Skin of body (tissue), 2 donors: Measurements from ENCODE around the gene SFRP4. TPM values are rescaled to one million over a fixed set of nuclear protein-coding genes. Genes with fewer than 3 reads are reported as not detected.
"Not testable (repeated sequence)": the region's sequence is repeated elsewhere in the genome, so short reads cannot be mapped to it uniquely, and the experiment has no call there.

Source experiments
- DNase-seq: peaks from one replicate; lab custom pipeline; 2025; lab: John Stamatoyannopoulos, UW
- total RNA-seq: library from RNA; depleted of rRNA; stranded (reverse); fragments of >200 nt; gene quantifications from one replicate; pipeline ENCODE4 v1.2.3, GENCODE V29; 2014

The SFRP4 gene
- 5.0 TPM for total RNA-seq

- peak; percentile 79 for DNase-seq
These were observed at the start of gene SFRP4 for GRCh38 chr7:37916673-37917660. TSS of gene SFRP4 (minus strand) at chr7:37916817. CDS start at chr7:37916537, 280 bp downstream.

- DNase-seq: no peak
These were observed 47.6 kb upstream of the SFRP4 start for GRCh38 chr7:37964196-37964595.

- DNase-seq: no peak
These were observed 44.6 kb upstream of the SFRP4 start for GRCh38 chr7:37961251-37961650.

- DNase-seq: no peak
These were observed 43.9 kb upstream of the SFRP4 start for GRCh38 chr7:37960483-37960882.

- no peak for DNase-seq
These were observed 40.8 kb upstream of the SFRP4 start for GRCh38 chr7:37957221-37957970.

GRCh38 chr7:37956791-37957190 lies 40.2 kb upstream of the SFRP4 start:
- DNase-seq: no peak

- DNase-seq: not testable (repeated sequence)
These were observed 37.6 kb upstream of the SFRP4 start for GRCh38 chr7:37954217-37954616.

- no peak for DNase-seq
These were observed 35.6 kb upstream of the SFRP4 start for GRCh38 chr7:37952240-37952639.

- no peak for DNase-seq
These were observed 31.3 kb upstream of the SFRP4 start for GRCh38 chr7:37947941-37948210.

GRCh38 chr7:37947138-37947940 lies 30.7 kb upstream of the SFRP4 start:
- no peak for DNase-seq

GRCh38 chr7:37945336-37945735 lies 28.7 kb upstream of the SFRP4 start:
- no peak for DNase-seq

- no peak for DNase-seq
These were observed 28.1 kb upstream of the SFRP4 start for GRCh38 chr7:37944737-37945054.

- DNase-seq: peak; percentile 11
These were observed 27.5 kb upstream of the SFRP4 start for GRCh38 chr7:37943905-37944736.

- no peak for DNase-seq
These were observed 26.5 kb upstream of the SFRP4 start for GRCh38 chr7:37942934-37943610.

- DNase-seq: peak; percentile 19
These were observed 16.5 kb upstream of the SFRP4 start for GRCh38 chr7:37933018-37933566.

- no peak for DNase-seq
These were observed 15.9 kb upstream of the SFRP4 start for GRCh38 chr7:37932543-37932942.

- DNase-seq: no peak
These were observed 13.8 kb upstream of the SFRP4 start for GRCh38 chr7:37930226-37930948.

- DNase-seq: no peak
These were observed 12.3 kb upstream of the SFRP4 start for GRCh38 chr7:37928878-37929277.

- DNase-seq: no peak
These were observed 11.3 kb upstream of the SFRP4 start for GRCh38 chr7:37927773-37928444.
